ENCODE measurements around the gene C15orf62. TPM values are rescaled to one million over a fixed set of nuclear protein-coding genes. Genes with fewer than 3 reads are reported as not detected.

Gene C15orf62
- polyA plus RNA-seq, 1 experiment: 0.05 TPM

DNA sequence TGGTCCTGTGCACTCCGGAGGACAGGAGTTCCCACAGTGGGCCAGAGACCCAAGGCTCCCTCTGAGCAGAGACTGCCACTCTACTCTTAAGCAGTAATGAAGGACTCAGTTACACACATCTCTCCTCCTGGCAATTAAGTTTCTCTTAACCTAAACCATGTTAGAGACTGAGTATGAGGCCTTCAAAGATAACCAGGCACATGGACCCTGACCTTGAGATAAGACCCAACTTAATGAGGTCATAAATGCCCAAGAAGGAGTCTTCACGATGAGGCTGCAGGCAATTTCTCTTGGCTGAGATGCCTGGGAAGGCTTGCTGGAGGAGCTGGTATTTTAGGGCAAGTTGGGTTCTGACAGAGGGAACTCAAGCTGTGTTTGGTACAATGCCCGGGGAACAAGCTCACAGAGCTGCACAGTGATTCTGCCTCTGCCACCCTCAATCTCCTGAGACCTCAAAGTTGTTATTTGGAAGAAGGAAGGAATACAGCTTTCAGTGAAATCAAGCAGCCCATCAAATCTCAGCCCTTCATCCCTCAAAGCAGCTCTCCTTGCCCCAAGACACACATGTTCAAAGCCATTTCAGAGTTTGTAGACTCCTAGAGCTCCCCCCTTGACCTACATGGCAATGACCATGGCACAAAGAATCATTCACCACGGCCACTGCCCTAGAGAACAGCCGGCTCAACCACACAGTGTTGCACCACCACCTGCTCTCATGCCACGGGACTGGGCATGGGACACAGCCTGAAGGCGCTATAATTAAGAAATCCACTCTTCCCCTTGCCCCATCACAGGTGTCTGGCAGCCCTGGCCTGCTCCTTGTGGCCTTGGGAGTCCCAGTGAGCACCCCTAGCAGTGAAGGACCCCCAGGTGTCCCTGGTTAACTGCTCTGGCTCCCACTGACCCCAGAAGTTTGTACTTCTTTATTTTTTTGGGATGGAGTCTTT is 21.8 kb upstream of the C15orf62 start:
- H3K27me3 ChIP-seq (ENCODE audit: control insufficient read depth, insufficient read depth, low read length): no peaks in the 10 kb centered on the region
- CTCF ChIA-PET: interaction anchor here (0.6 to 1.8 kb wide), 3 partner anchors 34 to 146 kb away, joined by 5 to 9 read pairs (median 7); partner anchors contain the start of gene VPS18
- DNase-seq (ENCODE audit: low read depth, low spot score): no peak
- no peak overlapping the region for H3K4me3 ChIP-seq (ENCODE audit: low read depth, low read length)
- H3K9me3 ChIP-seq (ENCODE audit: control insufficient read depth, insufficient read depth, low read length): no peaks in the 10 kb centered on the region
- POLR2A ChIA-PET: no interaction called here
- TF ChIP-seq, protein P1, sequence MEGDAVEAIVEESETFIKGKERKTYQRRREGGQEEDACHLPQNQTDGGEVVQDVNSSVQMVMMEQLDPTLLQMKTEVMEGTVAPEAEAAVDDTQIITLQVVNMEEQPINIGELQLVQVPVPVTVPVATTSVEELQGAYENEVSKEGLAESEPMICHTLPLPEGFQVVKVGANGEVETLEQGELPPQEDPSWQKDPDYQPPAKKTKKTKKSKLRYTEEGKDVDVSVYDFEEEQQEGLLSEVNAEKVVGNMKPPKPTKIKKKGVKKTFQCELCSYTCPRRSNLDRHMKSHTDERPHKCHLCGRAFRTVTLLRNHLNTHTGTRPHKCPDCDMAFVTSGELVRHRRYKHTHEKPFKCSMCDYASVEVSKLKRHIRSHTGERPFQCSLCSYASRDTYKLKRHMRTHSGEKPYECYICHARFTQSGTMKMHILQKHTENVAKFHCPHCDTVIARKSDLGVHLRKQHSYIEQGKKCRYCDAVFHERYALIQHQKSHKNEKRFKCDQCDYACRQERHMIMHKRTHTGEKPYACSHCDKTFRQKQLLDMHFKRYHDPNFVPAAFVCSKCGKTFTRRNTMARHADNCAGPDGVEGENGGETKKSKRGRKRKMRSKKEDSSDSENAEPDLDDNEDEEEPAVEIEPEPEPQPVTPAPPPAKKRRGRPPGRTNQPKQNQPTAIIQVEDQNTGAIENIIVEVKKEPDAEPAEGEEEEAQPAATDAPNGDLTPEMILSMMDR (IDR thresholded peaks at IDR 0.05; ENCODE audit: low read depth, low read length): no peak
- no peak overlapping the region for H3K27ac ChIP-seq (ENCODE audit: low read depth, low read length)

DNA sequence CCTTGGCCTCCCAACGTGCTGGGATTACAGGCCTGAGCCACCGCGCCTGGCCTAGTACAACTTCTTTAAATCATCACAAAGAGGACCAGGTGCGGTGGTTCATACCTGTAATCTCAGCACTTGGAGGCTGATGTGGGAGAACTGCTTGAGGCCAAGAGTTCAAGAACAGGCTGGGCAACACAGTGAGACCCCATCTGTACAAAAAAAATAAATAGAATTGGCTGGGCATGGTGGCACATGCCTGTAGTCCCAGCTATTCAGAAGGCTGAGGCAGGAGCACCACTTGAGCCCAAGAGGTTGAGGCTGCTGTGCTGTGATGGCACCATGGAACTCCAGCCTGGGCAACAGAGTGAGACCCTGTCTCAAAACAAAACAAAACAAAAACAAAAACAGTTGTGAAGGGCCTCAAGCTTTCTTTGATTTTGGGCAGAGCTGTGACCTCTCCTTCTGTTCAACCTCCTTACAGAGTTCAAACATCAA is 20.6 kb upstream of the C15orf62 start:
- Histone ChIP-seq H3K9me3 (ENCODE audit: control insufficient read depth, insufficient read depth, low read length) (no peaks in the 10 kb centered on the region), H3K4me3 (ENCODE audit: low read depth, low read length) (no peak overlapping the region), H3K27me3 (ENCODE audit: control insufficient read depth, insufficient read depth, low read length) (no peaks in the 10 kb centered on the region), H3K27ac (ENCODE audit: low read depth, low read length) (no peak overlapping the region)
- TF ChIP-seq, protein P1 (IDR thresholded peaks at IDR 0.05; ENCODE audit: low read depth, low read length): no peak
- POLR2A ChIA-PET: no interaction called here
- DNase-seq (ENCODE audit: low read depth, low spot score): no peak
- CTCF ChIA-PET: interaction anchor here (0.5 kb wide), 1 partner anchor 53 kb away, joined by 5 read pairs; no protein-coding TSS in a partner anchor

- Histone ChIP-seq H3K27me3 (ENCODE audit: control insufficient read depth, insufficient read depth, low read length) (no peaks in the 10 kb centered on the region), H3K9me3 (ENCODE audit: control insufficient read depth, insufficient read depth, low read length) (no peaks in the 10 kb centered on the region; the same call in 1 of the 2 replicates), H3K27ac (ENCODE audit: low read depth, low read length) (no peak overlapping the region), H3K4me3 (ENCODE audit: low read depth, low read length) (no peak overlapping the region)
- no peak for DNase-seq (ENCODE audit: low read depth, low spot score)
- TF ChIP-seq, protein P1 (IDR thresholded peaks at IDR 0.05; ENCODE audit: low read depth, low read length): no peak
- POLR2A ChIA-PET: no interaction called here
- CTCF ChIA-PET: no interaction called here
These were observed 18.9 kb upstream of the C15orf62 start for GRCh38 chr15:40750885-40751284.

DNA sequence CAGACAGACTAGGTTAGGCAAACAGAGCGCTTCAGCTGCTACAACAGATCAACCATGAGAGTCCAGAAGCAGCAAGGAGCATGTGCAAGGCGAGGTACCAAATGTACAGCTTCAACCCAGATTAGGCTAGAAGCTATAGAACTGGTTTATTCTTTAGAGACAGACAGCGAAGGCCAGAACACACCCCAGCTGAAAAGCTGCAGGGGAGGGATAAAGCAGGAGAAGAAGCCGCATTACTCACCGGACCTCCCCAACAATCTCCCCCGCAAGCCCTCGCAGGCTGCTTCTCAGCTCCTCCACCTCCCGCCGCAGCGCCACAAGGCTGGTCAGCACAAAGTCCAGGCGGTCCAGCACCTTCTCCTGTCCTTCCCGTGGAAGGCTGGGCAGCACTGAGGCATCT is 18.0 kb upstream of the C15orf62 start:
- ChIA-PET POLR2A (interaction anchor here (0.5 kb wide), 1 partner anchor 30 kb away, joined by 4 read pairs; no protein-coding TSS in a partner anchor), CTCF (no interaction called here)
- DNase-seq (ENCODE audit: low read depth, low spot score): no peak
- TF ChIP-seq, protein P1 (IDR thresholded peaks at IDR 0.05; ENCODE audit: low read depth, low read length): no peak
- Histone ChIP-seq H3K4me3 (ENCODE audit: low read depth, low read length) (no peak overlapping the region), H3K27me3 (ENCODE audit: control insufficient read depth, insufficient read depth, low read length) (no peaks in the 10 kb centered on the region), H3K9me3 (ENCODE audit: control insufficient read depth, insufficient read depth, low read length) (no peaks in the 10 kb centered on the region; the same call in 1 of the 2 replicates), H3K27ac (ENCODE audit: low read depth, low read length) (no peak overlapping the region)

- H3K27ac ChIP-seq (ENCODE audit: low read depth, low read length): no peak overlapping the region
- ChIA-PET CTCF (no interaction called here), POLR2A (no interaction called here)
- H3K27me3 ChIP-seq (ENCODE audit: control insufficient read depth, insufficient read depth, low read length): no peaks in the 10 kb centered on the region
- TF ChIP-seq, protein P1 (IDR thresholded peaks at IDR 0.05; ENCODE audit: low read depth, low read length): no peak
- no peaks in the 10 kb centered on the region; the same call in 1 of the 2 replicates for H3K9me3 ChIP-seq (ENCODE audit: control insufficient read depth, insufficient read depth, low read length)
- DNase-seq (ENCODE audit: low read depth, low spot score): no peak
- H3K4me3 ChIP-seq (ENCODE audit: low read depth, low read length): peak overlapping the region; percentile 94
These were observed 15.3 kb upstream of the C15orf62 start for GRCh38 chr15:40754574-40754882.

Measured in AG04450 (cell line).